HG03064 (cell line): ENCODE measurements around the gene EP300.

Experiments used
- ATAC-seq: cut with Tn5 transposase; IDR thresholded peaks from one replicate; pipeline ENCODE4 v1.9.1; 2021; ENCODE audit warnings: low read depth; ENCODE audit not compliant: unreplicated experiment

The EP300 gene

GRCh38 chr22:41203118-41203517, 110.7 kb downstream of the EP300 start:
- ATAC-seq = no peak

GRCh38 chr22:41204066-41204465, 111.7 kb downstream of the EP300 start:
- ATAC-seq = no peak

GRCh38 chr22:41204992-41205900, 112.9 kb downstream of the EP300 start, which contains the start of gene L3MBTL2:
Gene L3MBTL2 (plus strand): TSS chr22:41205312. CDS start chr22:41205363, 51 bp downstream.
- peak; percentile 88 for ATAC-seq

GRCh38 chr22:41206719-41207118, 114.3 kb downstream of the EP300 start:
- ATAC-seq = no peak

GRCh38 chr22:41215409-41215808, 123.0 kb downstream of the EP300 start:
- ATAC-seq = no peak

- ATAC-seq = no peak
Measured at GRCh38 chr22:41215926-41216325, 123.5 kb downstream of the EP300 start.

GRCh38 chr22:41216984-41217383, 124.6 kb downstream of the EP300 start:
- ATAC-seq = no peak

- no peak for ATAC-seq
Measured at GRCh38 chr22:41217553-41218157, 125.3 kb downstream of the EP300 start.

GRCh38 chr22:41222846-41223507, 130.6 kb downstream of the EP300 start:
- ATAC-seq = no peak

- no peak for ATAC-seq
Measured at GRCh38 chr22:41223535-41223934, 131.1 kb downstream of the EP300 start.

- no peak for ATAC-seq
Measured at GRCh38 chr22:41226723-41227655, 134.6 kb downstream of the EP300 start.

- ATAC-seq = no peak
Measured at GRCh38 chr22:41229215-41229614, 136.8 kb downstream of the EP300 start.
